Lung microvascular endothelial cell (primary cell): ENCODE measurements around the gene MMD2. TPM values are rescaled to one million over a fixed set of nuclear protein-coding genes. Genes with fewer than 3 reads are reported as not detected.

Experiments used
- DNase-seq, 2 donors: peaks; one replicate each; pipeline versions ENCODE4 v3.0.0 to v3.0.0-alpha.2; 2010; ENCODE audit warnings: low read depth in 2 of 2
- total RNA-seq: library from RNA; depleted of rRNA; stranded (reverse); fragments of >200 nt; gene quantifications from 2 replicates; pipeline ENCODE4 v1.2.1, GENCODE V29; 2014

The MMD2 gene
- total RNA-seq, 1 donor from 2014 or later = not detected

GRCh38 chr7:4959306-4959705, 319 bp upstream of the MMD2 start:
- no peak for DNase-seq

- no peak for DNase-seq
Measured at GRCh38 chr7:4957847-4958476, 1.0 kb downstream of the MMD2 start.

- peak; percentile 36 to 38 for DNase-seq
Measured at GRCh38 chr7:4951903-4952636, 6.9 kb downstream of the MMD2 start.

GRCh38 chr7:4951304-4951703, 7.7 kb downstream of the MMD2 start:
- DNase-seq = no peak

DNA sequence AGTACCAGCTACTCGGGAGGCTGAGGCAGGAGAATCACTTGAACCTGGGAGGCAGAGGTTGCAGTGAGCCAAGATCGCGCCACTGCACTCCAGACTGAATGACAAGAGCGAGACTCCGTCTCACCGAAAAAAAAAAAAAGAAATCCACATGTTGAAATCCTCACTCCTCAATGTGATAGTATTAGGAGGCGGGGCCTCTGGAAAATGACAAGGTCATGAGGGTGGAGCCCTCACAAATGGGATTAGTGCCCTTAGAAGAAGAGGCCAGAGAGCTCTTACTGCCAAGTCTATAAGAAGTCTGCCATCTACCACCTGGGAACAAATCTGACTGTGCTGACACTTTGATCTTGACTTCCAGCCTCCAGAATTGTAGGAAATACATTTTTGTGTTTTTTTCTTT, 10.6 kb downstream of the MMD2 start:
- no peak for DNase-seq

DNA sequence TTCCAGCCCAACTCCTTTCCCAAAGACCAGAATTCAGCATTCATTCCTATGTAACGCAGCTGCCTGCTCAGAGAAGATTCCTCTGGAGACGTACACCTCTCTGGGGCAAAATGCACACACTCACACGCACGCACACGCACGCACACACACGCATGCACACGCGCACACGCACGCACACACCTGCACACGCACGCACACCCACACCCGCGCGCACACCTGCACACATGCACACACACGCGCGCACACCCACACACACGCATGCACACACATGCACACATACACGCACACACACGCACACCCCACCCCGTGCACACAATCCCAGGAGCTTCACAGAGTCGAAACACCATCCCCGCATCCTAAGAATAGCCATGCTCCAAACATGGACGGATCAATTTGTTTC, 13.0 kb downstream of the MMD2 start:
- DNase-seq = no peak

- DNase-seq = no peak
Measured at GRCh38 chr7:4944939-4945338, 14.0 kb downstream of the MMD2 start.

GRCh38 chr7:4943297-4943696, 15.7 kb downstream of the MMD2 start:
- no peak for DNase-seq

GRCh38 chr7:4939971-4940728, 18.8 kb downstream of the MMD2 start:
- no peak for DNase-seq

- no peak for DNase-seq
Measured at GRCh38 chr7:4937411-4937810, 21.6 kb downstream of the MMD2 start.

GRCh38 chr7:4934419-4935025, 24.5 kb downstream of the MMD2 start:
- DNase-seq = no peak

DNA sequence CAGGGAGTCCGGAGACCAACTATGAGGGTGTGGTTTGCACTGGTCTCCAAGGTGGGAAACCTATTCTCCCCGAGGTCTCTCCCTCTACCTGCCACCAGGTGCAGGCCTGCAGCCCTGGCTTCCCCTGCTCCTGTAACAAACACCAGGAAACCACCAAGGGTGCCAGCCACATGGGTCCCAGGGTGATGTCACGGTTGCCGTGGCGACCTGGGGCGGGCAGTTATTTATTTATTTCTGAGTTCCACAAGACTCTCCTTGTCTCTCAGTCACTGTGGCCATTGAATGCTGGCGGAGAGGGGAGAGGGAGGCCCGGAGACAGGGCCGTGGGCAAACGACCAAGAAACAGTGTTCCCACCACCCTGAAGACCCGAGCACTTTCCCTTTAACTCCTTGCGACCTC, 27.0 kb downstream of the MMD2 start:
- no peak for DNase-seq

DNA sequence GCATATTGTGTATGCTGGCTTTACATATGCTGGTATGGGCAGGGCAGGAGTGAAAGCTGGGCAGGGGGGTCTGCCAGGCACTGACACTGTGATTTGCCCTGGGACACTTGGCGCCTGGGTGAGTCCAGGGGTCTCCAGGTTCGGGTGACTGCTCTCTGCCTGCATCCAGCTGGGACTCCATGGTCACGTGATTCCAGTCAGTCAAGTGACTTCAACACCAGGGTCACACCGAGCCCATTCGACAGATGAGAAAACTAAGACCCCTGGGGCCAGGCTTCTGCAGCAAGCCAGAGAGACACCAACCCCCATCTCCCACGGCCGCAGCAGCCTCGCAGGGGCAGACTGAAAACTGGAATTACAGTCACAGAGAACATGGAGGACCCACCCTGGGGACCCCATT, 30.0 kb downstream of the MMD2 start:
- DNase-seq = no peak

DNA sequence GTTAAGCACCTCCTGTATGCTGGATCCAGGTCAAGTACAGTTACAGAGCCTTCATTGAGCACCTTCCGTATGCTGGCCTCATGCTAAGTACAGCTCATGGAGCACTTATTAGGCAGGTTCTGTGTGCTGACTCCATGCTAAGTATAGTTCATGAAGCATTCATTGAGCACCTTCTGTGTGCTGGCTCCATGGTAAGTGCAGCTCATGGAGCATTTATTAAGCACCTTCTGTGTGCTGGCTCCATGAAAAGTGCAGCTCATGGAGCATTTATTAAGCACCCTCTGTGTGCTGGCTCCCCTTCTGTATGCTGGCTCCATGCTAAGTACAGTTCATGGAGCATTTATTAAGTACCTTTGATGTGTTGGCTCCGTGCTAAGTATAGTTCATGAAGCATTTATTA, 30.5 kb downstream of the MMD2 start:
- DNase-seq = no peak

DNA sequence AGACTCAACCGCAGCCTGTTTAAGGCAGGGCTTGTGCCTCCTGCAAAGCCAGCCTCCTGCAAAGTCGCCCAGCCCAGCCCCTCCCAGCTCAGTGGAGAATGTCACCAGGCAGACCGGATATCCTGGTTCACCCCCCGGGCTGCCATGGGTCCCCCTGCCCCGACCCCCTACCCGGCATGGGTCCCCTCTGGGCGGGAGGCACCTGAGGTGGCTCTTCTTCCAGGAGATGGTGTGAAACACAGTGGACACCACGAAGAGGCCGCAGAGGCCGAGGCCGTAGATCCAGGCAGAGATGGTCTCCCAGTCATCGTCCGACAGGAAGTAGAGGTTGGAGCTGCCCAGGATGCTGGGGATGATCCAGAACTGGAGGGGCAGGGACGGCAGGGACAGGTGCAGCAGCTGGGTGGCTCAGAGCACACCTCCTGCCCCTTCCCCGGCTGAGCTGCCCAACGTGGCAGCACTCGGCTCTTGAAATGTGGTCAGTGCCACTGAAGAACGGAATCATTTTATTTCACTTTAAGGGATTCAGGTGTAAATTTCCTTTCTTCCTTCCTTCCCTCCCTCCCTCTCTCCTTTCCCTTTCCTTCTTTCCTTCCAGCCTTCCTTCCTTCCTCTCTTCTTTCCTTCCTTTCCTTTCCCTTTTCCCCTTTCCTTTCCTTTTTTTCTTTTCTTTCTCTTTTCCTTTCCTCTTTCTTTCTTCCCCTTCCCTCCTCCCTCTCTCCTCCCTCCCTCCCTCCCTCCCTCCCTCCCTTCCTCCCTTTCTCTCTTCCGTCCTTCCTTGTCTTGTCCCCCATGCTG, 38.8 kb downstream of the MMD2 start:
- DNase-seq = no peak

- DNase-seq = no peak
Measured at GRCh38 chr7:4916113-4916512, 42.9 kb downstream of the MMD2 start.

- no peak for DNase-seq
Measured at GRCh38 chr7:4911111-4911828, 47.7 kb downstream of the MMD2 start.

DNA sequence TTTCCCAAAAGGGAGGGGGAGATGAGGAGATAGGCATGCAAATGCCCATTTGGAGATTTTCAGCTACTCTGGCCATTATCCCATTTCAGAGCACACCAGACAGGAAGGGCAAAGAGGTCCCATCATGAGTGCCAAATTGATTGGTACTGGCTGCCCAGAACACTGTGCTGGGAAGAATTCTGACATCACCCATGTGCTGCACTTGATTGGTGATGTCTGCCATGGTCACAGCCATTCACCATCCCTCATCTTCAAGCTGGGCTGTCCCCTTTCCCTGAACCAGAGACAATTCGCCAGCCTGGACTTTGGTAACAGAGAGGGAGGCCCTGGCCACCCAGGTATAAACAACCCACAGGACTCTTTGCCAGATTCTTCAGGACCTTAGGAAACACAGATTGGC, 52.3 kb downstream of the MMD2 start:
- peak in 1 of 2 donors; percentile 11 for DNase-seq

- DNase-seq = no peak
Measured at GRCh38 chr7:4905171-4905570, 53.8 kb downstream of the MMD2 start.

- DNase-seq = no peak
Measured at GRCh38 chr7:4904346-4904745, 54.6 kb downstream of the MMD2 start.

- DNase-seq = no peak
Measured at GRCh38 chr7:4895766-4896165, 63.2 kb downstream of the MMD2 start.
